CD4-positive, alpha-beta T cell treated with Interleukin-1 beta for 1 hour (primary cell): ENCODE results near the gene PMM2.

Source experiments
- DNase-seq, 2 donors: peaks; one replicate each; pipeline ENCODE4 v3.0.0-alpha.2; 2020 to 2022

Gene PMM2

DNA sequence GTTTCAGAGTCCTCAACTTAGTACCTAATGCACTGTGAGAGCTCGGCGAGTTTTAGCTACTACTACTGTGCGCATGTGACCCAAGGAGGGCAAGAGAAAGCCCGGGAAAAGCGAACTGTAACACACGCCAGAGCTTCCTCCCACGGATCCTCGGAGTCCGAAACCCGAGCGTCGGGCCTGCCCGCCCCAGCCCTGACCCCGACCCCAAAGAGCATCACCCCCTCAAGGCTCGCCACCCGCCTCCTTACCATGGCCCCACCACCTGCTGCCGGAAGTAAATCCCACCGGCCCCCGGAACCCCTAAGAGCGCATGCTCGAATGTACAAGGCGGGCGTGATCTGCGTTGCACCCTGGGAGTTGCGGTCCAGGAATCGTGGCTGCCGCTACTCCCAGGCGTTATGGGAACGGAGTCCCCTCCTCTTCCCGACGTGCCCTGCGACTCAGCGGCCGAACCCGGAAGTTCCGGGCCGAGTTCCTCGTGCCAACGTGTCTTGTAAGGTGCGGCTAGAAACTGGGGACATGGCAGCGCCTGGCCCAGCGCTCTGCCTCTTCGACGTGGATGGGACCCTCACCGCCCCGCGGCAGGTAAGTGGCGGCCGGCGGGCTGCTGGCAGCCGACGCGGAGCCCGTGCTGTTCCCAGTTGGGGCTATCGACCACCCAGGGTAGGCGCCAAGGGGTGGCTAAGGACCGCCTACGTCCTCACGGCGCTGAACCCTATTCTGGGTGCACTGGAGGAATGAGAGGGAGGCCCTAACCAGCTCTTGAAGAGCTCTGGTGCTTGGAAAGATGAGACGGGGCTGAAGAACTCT, at the start of gene PMM2, which contains the start of gene TMEM186:
PMM2 (plus strand) TSS at position 476 of the 810 bp plus-strand sequence; CDS start at position 520, 44 bp downstream.
TMEM186 (minus strand) TSS at position 276 of the 810 bp plus-strand sequence; CDS start at position 251, 25 bp downstream.
- DNase-seq, result peak; percentile 95 to 96

DNA sequence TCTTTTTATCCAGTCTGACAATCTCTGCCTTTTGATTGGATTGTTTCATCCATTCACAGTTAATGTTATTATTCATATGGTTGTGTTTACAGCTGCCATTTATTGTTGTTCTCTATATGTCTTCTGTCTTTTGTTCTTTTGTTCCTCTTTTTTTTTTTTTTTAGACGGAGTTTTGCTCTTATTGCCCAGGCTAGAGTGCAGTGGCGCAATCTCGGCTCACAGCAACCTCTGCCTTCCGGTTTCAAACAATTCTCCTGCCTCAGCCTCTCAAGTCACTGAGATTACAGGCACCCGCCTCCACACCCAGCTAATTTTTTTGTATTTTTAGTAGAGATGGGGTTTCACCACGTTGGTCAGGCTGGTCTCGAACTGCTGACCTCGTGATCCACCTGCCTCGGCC, 48.7 kb upstream of the PMM2 start:
- DNase-seq, result peak in 1 of 2 donors; percentile 19

DNA sequence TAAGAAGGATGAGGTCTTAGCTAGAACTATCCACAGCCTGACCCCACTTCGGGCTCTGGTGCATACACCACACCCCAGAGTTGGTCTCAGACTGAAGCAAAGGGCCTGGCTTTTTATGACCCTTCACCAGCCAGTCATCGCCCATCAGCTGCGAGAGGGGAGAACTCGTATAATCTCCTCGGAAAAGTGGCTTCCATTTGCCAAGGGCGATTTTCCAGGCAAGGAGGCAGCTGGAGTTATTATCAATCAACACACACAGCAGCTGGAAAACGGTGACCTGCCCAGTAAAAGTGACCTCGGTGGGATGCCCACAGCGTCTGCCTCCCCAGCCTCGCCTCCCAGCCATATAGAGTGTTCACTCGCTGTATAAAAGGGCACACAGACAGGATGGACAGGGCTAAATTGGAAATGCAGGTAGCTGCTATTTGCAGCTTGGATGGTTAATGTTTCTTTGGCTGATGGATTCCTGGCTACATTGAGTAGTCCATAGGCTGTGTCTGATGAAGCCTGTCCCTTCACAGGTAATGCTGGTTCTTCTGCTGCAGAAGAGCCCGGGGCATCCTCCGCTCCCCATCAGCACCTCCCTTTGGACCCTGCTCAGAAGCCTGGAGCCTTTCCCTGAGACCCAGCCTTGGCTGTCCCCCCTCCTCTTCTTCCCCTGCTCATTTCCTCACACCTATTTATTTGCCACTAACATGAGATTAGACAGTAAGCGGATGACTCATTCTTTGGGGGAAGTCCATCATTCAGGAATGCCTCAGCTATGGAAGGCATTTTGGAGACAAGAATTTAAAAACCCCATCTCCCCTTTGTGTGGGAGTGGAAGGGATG, 45.9 kb upstream of the PMM2 start:
- DNase-seq, result no peak

DNA sequence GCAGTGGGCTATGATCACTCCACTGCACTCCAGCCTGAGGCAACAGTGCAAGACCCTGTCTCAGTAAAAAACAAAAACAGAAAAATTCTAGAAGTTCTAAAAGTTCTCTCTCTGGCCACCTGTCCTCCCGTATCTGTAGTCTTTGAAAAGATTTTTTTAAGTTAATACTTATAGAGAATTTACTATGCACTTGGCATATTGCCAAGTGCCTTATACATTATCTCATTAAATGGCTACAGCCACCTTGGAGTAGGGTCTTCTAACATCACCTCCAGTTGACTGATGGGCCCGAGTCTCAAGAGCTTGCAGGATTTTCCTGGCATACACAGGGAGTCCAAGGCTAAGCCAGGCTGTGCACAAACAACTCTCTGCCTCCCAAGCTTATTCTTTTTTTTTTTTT, 44.9 kb upstream of the PMM2 start:
- no peak for DNase-seq

DNA sequence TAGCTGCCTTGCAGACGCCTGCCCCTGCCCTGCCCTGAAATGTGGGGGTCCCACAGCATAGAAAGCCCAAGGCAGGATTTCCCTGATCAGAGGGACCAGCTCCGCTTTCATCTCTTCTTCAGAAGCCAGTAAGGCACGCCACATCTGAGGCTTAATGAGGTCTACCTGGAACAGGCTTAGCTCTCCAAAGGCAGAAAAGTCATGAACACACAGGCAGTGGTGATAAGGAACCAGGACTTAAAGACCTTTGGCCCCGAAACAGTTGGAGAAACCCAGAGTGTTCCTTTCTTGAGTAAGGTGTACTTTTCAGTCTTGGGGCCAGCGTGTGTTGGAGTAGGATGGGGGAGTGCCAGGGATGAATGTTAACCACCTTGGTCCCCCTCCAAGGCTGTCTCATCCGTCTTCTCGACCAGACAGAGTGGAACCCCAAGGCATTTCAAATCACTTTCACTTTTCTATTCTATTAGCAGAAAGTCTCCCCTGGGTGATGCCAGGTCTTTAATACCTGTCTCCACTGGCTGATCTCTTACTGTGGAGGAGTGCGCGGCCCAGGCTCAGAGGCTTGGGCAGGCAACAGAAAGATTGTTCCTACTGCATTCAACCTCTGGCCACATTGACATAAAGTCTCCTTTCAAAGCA, 44.1 kb upstream of the PMM2 start:
- DNase-seq, result no peak

DNA sequence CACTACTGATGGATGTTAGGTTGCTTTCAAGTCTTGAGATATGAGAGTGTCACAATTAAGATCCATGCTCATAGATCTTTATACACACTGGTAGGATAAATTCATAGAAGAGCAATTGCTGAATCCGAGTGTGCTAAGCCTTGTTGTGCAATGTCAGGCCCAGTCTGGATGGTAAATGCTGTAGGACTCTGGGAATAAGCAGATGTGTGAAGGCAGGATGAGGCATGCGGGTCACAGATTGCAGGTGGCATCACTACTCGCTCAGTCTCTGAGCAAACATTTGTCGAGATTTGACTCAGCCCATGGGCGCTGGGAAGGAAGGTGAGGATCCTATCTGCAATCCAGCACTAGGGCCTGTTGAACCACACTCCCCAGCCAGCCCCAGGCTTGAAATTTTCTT, 40.9 kb upstream of the PMM2 start:
- DNase-seq, result no peak

DNA sequence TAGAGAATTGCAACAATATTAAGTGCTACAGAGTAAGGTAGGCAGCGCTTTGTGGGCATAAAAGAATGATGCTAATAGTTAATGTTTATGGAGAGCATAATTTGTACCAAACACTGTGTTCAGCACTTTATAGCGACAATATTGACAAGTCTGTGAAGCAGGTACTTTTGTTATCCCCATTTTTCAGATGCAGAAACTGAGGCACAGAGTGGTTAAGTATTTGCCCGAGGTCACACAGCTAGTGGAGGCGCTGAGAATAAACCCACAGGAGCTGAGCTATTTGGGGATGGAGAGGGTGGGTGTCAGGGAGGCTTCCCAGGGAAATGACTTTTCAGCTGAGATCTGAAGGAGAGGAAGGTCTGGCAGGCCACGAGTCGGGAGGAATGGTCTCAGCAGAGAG, 39.6 kb upstream of the PMM2 start:
- DNase-seq, result no peak

DNA sequence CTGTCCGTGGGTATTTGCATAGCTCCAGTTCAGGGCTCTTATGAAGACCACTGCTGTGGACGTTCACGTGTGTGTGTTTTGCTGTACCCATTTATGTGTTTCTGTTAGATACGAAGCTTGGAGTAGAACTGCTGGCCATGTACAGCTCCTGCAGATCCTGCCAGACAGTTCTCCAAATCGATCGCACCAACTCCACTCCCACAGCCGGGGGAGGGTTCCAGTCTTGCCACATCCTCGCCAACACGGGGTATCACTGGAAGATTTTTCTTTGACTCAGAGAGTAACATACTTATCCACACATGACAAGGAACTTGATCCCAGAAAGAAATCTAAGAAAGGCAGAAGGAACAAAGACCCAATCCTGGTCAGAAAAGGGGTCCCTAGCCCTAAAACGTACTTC, 37.6 kb upstream of the PMM2 start:
- no peak for DNase-seq

DNA sequence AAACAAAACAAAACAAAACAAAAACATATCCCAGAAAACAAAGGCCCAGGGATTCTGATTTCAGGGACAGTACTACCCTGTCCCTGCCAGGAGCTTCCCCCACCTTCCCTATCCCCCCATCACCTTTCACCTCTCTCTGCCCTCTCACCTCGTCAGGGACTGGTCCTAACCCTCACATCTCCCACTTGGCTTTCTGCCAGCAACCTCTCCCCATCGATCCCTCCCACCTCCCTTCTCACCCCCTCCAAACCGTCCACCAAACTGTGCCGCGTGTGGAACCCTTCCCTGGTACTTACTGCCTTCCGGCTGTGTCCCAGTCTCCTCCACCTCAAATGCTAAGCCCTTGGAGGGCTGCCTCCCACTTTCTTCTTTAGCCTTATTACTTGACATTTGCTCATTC, 36.6 kb upstream of the PMM2 start:
- DNase-seq, result no peak

DNA sequence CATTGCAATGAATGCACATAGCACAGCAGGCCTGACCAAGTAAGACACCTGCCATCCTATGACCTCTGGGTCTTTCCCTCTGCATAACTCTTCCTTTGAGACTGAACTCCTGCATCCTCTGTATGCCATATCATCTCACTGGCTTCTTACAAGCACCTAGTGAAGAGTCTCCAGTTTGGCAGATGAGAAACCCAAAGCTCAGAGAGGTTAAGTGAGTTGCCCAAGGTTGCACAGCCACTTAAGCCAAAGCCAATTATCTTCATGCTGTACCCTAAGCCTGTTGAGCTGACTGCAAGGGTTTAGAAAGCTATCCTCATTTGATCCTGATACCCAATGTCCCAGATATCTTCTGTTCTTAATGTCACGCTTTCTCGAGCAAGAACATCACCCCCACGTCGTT, 35.4 kb upstream of the PMM2 start:
- DNase-seq, result no peak

DNA sequence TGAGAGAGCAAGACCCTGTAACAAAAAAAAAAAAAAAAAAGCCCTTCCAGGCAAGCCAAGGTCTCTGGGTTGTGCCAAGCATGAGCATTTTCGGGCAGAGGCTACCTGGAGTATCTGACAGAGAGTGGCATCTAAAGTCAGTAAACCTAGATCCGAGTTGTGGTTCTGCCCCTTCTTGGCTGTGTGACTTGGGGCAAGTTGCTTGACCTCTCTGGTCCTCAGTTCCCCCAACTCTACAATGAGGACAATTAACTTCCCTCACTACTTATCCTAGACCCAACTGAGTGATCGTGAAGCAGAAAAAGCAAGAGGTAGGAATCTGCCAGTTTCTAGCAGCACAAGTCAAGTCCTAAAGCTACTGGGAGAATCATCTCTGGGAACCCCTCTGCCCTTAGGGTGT, 34.6 kb upstream of the PMM2 start:
- no peak for DNase-seq

DNA sequence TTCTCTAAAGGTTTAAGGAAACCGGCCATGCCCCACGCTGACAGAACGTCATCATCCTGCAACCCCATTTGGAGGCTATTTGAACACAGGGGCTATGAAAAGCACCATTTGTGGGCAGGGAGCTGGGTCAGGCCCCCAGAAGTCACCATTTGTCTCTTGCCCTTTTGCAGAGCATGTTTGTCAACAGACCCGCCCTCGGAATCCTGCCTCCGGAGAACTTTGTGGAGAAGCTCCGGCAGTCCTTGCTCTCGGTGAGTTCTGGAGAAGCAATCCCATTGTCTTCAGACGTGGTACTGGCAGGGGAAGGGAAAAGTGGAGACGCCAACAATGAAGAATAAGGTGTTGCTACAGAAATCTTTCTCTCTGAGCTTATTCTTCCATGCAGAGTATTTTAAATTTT, 33.7 kb upstream of the PMM2 start:
- DNase-seq, result no peak

DNA sequence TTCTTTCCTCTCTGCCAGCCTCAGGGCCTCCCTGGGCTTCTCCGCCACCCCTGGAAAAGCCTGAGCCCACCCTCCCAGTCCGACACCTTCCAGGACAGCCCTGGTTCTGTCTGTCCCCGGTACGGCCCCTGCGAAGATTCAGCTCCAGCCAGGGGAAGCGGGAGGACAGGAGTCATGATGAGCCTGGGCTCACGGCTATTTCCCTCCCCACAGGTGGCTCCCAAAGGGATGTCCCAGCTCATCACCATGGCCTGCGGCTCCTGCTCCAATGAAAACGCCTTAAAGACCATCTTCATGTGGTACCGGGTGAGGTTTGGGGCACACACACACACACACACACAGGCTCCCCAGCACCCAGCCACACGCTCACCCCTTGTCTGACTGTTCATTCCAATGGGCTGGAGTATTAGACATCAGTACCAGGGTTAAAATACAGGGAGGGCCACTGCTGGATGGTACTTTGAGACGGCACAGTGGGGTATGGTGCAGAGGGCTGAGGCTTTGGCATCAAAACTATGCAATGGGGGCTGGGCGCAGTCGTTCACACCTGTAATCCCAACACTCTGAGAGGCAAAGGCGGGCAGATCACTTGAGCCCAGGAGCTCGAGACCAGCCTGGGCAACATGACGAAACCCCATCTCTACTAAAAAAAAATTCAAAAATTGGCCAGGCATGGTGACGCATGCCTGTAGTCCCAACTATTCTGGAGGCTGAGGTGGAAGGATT, 33.0 kb upstream of the PMM2 start:
- no peak for DNase-seq

DNA sequence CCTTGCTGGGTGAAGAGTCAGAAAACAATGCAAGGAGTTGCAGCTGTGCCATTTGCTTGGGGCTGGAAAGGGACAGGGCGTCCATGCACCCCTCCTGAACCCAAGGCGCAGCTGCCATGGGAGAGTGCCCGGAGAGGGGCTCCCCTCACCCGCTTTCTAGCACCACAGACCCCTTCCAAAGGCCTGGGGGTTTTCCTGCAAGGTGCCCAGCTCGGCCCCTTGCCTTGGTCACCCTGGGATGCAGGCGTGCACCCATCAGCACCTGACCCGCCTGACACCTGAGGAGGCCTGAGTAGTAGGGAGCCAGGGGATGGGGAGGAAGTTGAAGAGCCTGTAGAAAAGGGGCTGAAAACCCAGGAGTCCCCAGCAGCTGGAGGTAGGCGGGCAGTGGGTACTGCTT, 30.5 kb upstream of the PMM2 start:
- no peak for DNase-seq

DNA sequence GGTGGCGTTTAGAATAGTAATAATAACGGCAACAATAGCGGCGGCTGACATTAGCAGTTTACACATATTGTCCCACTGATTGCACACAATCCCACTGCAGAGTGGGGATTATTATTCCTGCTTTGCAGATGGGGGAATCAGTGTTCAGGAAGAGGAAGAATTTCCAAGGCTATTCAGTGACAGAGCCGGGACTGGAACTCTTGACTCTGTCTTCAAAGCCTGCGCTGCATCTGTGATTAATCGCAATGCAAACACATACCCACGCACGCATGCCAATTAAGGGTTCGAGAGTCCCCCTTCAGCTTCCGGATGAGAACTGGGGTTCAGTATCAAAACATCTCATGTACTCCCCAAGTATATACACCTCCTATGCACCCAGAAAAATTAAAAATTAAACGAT, 29.4 kb upstream of the PMM2 start:
- DNase-seq, result no peak

DNA sequence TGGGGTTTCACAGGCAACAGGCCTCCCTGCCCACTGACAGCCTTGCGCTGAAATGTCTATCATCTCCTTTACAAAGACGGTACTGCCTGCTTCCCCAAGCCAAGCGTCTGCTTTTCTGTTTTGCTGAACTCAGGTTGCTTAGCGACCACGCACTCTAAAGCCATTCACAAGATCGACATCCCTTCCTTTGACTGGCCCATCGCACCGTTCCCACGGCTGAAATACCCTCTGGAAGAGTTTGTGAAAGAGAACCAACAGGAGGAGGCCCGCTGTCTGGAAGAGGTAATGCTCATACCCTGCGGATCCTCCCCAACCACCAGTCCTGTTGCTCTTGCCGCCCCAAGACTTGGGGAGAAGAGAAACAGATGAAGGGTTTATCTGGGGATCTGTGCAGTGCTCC, 28.9 kb upstream of the PMM2 start:
- DNase-seq, result no peak

DNA sequence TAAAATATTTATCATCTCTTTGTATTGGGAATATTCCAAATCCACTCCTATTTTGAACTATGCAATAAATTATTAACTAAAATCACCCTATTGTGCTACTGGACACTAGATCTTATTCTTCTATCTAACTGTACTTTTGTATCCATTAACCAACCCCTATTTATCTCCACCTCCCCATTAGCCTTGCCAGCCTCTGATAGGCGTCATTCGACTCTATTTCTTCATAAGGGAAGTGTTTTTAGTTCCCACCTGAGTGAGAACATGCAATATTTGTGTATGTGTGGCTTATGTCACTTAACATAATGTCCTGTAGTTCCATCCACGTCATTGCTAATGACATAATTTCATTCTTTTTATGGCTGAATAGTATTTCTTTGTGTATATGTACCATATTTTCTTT, 24.1 kb upstream of the PMM2 start:
- no peak for DNase-seq

DNA sequence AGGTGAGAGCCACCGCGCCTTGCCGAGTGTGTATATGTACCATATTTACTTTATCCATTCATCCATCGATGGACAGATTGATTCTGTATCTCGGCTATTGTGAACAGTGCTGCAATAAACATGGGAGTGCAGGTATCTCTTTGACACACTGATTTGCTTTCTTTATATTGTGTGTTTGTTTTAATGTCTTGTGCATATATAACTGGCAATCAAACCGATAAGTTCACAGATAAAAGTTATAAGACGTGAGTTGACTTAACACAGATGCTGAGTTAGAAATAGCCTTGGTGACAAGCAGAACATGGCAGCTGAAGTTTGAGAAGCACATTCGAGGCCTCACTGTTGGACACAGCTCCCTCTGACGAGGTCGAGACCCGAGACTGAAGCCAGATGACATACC, 23.4 kb upstream of the PMM2 start:
- DNase-seq, result no peak

DNA sequence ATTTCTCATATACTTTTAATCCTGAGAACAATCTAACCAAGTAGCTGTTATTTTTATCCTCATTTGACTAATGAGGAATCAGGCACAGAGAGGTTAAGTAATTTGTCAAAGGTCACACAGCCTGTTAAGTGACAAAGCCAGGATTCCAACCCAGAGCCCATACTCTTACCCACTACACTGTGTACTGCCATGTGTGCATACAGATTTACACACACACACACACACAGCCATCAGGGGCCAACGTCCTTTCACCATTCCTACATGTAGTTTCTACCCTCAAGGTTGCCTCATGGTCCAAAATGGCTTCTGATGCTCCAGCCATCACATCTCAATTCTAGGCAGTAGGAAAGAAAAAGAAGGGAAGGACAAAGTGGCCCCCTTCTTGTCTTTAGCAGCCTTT, 22.3 kb upstream of the PMM2 start:
- no peak for DNase-seq

DNA sequence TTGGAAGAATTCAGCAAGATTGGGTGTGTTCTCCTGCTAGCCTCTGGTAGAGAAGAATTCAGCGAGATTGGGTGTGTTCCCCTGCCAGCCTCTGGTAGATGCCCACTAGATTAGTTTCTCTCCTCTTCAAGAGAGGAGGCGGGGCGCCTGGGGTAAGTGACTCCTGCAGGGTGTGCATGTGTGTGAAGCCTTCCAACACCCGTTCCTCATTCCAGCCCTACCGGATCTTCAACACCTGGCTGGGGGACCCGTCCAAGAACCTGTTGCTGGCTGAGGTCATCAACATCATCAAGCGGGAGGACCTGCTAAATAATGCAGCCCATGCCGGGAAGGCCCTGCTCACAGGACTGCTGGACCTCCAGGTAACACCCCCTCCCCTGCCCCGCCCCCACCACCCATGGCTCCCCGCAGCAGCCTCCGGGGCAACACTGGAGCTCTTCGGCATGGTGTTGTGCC, 21.5 kb upstream of the PMM2 start:
- no peak for DNase-seq

DNA sequence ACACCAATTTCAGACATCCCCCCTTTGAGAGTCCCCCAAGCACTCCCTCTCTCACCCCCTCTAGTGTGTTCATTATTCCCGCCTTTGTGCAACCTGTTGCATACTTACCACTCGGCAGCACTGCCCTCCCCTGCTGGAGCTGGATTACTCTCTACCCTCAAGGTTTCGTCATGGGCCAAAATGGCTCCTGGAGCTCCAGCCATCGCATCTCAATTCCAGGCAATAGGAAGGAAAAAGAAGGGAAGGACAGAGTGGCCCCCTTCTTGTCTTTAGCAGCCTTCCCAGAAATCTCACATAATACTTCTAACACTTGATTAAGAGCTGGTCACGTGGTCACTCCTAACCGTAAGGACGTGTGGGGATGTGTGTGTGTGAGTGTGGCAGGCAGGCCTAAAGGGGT, 20.4 kb upstream of the PMM2 start:
- no peak for DNase-seq

DNA sequence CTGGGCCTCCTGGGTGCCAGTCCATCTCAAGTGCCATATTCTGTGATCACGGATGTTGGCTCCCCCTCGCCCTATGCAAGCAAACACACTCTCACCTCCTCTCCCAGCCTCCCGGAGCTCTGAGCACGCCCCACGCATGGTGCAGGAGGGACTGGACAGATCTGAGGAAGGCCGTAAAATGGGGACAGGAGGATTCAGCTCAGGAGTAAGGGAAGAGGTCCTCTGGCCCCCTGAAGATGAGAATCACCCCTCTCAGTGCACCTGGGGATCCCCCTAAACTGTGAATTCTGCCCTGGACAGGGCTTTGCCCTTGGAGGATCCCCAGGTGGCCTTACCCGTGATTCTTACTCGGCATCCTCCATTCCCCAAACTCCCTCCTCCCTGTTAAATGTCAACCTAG, 15.8 kb upstream of the PMM2 start:
- DNase-seq, result no peak

DNA sequence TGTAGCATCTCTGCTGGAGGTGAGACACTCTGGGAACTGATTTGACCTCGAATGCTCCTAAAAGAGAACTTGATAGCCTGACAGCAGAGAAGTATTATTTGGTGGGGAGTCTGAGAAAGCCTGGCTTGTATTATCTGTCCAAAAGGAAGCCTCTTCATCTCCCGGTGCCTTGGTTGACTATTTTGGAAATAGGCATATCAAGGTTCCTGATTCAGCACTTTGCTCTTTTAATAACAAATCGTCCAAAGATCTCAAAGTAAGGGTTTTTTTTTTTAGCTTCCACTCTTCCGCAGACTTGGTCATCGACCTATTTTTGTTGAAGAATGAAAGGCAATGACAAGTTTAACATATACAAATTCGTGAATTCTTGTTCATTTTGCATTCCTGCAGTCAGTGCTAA, 15.0 kb upstream of the PMM2 start:
- no peak for DNase-seq
